ENCODE data around the gene TANGO2.

The TANGO2 gene

GRCh38 chr22:20052309-20053259 is 31.7 kb downstream of the TANGO2 start:
- DNase-seq, result no peak

GRCh38 chr22:20053407-20054033 is 32.6 kb downstream of the TANGO2 start:
- no peak for DNase-seq

DNA sequence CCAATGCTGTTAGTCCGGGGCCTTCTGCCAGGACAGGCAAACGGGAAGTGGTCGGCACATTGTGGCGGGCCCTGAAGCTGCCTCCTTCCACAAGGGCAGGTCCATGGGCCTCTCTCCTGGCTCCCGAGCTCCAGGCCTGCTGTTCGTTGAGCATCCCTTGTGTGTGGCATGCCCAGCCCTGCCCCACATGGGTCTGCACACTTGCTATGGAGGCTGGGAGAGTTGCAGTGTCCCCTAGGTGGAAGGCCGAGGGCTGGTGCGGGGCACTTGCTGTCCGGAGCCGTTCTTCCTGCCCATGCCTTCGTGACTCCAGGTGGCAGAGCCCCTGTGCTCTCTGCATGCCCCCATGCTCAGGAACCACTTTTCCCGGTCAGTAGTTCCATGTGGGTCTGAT is 33.1 kb downstream of the TANGO2 start:
- no peak for DNase-seq

- DNase-seq, result no peak
Measured at GRCh38 chr22:20054485-20054884, 33.6 kb downstream of the TANGO2 start.

DNA sequence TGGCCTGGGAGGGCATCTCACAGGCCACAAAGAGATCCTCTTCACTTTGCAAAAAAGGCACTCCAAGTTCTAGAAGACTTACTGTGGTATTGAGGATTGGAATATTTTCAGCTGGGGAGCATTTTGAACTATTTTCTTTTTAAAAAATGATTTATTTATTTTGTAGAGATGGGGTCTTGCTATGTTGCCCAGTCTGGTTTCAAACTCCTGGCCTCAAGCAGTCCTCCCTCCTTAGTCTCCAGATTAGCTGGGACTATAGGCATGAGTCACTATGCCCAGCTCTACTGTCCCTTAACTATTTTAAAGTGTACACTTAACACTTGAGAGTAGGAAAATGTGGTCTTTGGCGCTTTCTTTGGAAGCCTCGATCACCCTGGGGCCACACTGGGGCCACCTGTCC is 34.2 kb downstream of the TANGO2 start:
- DNase-seq, result no peak

DNA sequence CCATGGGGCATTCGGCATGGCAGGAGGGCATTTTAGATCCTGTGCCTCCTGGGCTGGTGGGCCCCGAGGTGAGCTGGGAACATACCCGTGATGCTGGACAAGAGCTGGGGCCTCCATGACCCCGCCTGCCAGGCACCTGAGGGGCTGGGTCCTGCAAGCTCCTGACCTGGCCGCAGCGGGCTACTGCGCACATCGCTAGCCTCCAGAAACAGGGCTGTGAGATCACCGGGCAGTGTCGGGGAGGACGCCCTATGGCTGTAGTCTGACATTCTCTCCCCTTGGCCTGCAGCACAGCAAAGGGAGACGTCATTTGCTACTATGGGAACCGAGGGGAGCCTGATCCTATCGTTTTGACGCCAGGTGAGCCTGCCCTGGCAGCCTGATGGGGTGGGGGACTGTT is 34.7 kb downstream of the TANGO2 start:
- no peak for DNase-seq

DNA sequence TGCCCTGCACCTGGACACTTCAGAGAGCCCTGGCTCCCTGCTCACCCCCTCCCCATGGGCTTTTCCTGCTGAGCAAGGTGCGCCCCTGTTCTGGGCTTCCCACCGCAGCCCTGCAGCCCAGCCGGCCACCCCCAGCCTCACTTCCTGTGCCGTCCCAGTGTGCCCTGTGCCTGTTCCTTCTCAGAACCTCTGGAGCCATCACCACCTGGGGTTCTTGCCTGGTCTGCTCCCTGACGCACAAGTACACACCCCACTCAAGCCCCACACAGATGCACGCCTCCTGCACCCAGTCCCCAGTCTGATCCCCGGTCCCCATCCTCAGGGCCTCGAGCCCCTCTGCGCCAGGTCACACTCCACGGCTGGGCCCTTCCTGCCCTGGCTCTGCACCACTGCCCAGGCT is 35.3 kb downstream of the TANGO2 start:
- no peak for DNase-seq

GRCh38 chr22:20056696-20057386 is 35.9 kb downstream of the TANGO2 start:
- DNase-seq, result no peak

DNA sequence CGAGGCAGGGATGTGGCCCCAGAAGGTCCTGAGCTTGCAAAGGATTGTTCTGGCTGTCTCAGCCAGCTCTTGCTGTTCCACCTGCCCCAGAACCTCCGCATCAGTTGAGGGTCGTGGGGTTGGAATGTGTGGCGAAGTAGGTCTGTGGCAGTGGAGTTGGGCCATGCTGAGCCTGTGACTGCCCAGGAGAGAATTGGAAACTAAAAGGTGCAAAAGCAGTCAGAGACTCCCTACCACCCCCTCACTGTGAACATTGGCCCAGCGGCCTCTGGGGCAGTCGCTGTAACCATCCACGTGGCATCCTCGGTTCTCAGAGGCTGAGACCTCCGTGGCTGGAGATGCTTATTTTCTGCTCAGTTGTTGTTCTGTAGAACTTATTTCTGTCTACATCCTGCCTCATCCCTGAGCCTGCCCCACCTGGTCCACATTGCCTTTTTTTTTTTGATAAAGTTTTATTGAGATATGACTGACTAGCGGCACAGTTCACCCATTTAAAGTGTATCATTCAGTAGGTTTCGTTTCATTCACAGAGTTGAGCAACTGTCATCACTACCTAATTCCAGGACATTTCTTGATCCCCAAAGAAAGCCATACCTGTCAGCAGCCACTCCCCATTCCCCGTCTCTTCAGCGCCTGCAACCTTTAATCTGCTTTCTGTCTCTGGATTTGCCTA is 36.8 kb downstream of the TANGO2 start:
- DNase-seq, result no peak

GRCh38 chr22:20058989-20059770 is 38.3 kb downstream of the TANGO2 start:
- peak; percentile 73 for DNase-seq

DNA sequence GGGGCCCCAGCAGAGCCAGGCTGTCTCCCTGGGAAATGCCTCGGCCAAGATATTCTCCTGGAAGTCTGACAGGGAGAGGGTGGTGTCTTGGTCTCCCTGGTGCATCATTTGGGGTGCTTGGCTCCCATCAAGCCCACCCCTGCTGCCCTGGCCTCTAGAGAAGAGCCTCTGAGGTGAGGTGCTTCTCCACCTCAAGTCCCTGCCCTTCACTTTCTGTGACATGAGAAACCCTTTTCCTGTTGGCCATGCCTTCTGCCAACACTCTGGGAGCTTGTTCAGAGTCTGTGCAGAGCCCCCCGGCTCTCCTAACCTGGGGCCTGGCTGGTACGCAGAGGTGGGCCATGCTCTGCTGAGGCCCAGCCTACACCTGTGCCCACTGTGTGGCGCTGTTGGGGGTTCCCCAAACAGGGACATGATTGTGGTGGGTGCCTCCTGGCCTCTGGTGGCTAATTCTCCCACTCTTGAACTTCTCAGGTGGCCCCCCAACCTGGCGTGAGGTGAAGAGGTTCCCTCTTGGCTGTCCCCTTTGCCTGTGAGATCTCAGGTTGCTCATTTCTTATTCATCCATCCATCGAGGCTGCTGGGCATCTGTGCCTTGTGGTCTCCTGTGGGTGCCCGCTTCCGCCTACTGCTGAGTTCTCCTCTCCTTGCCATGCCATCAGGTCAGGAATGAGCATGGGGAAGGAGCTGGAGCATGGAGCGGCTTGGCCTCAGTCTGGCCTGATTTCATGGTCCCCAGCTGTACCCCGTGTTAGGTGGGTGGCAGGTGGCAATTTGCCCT is 40.0 kb downstream of the TANGO2 start:
- DNase-seq, result no peak

- no peak for DNase-seq
Measured at GRCh38 chr22:20061481-20061861, 40.6 kb downstream of the TANGO2 start.

DNA sequence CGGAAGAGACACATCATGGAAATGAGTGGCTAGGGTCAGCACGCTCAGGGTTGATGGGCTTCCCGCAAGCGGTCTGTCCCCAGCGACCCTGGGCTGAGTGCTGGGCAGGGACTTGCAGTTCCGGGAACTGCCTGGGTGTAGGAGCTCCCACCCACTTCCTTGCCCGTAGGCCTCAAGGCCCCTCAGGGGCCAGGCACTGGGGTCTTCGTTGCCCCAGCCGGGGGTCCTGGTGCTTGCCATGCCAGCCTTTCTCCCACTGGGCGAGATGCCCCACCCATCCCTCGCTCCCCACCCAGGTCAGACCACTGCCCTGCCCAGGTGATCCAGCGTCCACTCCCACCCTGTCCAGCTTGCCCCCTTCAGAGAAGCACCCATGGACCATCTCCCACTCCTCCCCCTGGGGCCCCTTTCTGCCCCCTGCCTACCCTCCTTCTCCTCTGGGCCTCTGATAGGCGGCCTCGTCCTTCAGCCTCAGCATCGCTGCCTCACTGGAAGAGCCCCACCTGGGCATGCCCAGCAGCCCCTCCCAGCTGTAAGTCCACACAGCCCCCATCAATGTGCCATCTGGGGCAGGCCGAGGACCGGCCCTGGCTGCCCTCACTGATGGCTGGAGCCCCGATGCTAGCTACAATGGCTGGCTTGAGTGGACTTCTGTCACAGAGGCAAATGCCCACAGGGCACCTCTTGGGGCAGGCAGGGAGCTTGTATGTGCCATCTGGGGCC is 41.3 kb downstream of the TANGO2 start:
- DNase-seq, result no peak

- no peak for DNase-seq
Measured at GRCh38 chr22:20062766-20063083, 41.8 kb downstream of the TANGO2 start.

DNA sequence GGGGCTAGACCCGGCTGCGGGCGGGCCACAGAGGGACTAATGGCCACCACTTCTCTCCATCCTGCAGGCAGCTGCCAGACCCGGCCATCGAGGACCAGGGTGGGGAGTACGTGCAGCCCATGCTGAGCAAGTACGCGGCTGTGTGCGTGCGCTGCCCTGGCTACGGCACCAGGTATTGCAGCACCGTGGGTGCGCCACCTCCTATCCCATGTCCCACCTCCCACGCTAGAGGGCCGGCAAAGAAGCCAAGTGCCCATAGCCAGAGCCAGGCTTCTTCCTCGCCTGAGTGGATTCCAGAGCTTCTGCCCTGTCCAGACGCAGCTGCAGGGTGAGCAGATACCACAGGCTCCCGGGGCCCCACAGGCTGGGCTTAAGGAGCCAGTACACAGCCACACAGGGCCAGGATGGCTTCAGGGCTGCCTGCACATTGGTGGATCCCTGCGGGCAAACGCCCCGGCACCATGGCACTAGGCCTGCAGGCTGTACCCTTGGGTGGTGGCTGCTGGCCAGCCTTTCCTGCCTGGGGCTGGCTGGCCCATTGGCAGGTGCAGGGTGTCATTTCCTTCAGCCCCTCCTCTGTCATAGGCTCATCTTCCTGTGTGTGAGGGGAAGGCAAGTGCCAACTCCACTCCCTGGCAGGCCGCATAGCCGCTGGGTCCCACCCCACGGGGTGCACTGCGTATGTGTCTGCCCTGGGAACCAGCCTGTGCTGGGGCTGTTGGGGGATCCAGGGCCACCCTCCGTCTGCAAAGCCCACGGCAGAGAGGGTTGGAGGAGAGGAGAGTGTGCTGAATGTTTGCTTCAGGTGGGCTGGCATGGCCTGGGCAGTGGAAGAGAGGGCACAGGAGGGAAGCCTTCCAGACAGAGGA is 42.6 kb downstream of the TANGO2 start:
- no peak for DNase-seq

DNA sequence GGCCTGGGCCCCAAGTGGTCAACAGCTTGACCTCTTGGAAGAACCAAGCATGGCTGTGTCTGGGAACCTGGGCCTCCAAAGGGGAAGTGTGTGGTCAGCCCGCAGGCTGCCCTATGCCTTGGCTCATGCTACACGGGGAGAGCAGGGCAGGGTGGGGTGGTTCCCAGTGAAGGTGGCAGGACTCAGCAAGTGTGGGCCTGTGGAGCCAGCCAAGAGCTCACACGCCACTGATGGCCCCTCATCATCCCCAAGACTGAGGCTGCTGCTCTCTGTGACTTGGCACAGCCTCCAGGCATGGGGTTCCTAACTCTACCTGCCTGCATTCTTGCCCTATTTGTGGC is 43.2 kb downstream of the TANGO2 start:
- no peak for DNase-seq

DNA sequence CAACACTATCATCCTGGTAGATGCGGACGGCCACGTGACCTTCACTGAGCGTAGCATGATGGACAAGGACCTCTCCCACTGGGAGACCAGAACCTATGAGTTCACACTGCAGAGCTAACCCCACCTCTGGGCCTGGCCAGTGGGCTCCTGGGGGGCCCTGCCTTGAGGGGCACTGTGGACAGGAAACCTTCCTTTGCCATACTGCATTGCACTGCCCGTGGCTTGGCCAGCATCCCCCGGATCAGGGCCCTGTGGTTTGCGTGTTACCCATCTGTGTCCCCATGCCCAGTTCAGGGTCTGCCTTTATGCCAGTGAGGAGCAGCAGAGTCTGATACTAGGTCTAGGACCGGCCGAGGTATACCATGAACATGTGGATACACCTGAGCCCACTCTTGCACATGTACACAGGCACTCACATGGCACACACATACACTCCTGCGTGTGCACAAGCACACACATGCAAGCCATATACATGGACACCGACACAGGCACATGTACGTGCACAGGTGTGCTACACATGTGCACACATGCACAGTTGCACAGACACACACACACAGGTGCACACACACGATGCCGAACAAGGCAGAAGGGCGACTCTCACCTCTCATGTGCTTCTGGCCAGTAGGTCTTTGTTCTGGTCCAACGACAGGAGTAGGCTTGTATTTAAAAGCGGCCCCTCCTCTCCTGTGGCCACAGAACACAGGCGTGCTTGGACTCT is 43.8 kb downstream of the TANGO2 start:
- DNase-seq, result no peak

- no peak for DNase-seq
Measured at GRCh38 chr22:20065896-20066616, 45.1 kb downstream of the TANGO2 start.

All from hematopoietic multipotent progenitor cell treated with erythropoietin and hydrocortisone succinate and interleukin-3 and kit ligand, for 6 days (in vitro differentiated cells).